ENCODE results near the gene SIDT2. TPM values are rescaled to one million over a fixed set of nuclear protein-coding genes. Genes with fewer than 3 reads are reported as not detected.

SIDT2 gene
- total and polyA plus RNA-seq, 2 of the 8 experiments (the other 6 are each of a cell fraction or from before 2014, with no cell fraction given), result 18.5 to 21.1 TPM

DNA sequence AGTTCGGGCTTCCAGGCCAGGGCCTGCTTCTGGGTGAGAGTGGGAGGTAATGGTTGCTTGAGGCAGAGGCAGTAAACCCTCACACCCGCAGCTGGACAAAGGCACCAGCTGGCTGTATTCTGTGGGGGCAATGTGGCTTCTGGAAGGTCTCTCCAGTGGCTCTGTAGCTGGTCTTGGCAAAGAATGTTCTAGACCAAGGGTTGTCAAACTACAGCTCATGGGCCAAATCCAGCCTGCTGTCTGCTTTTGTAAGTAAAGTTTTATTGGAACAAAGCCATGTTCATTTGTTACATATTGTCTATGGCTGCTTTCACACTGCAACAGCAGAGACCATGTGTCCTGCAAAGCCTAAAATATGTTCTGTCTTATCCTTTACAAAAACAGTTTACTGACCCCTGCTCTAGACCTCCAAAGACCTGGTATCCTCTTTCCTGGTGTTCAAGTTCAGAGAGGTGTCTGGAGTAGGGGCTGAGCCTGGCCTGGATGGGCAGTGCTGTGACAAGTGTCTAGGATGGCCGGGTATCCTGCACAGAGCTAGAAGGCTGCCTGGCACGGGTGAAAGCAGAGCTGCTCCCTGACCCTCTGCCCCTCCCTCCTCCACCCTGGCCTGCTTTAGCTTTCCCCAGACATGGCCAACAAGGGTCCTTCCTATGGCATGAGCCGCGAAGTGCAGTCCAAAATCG, 24.0 kb downstream of the SIDT2 start (continued):
- TF ChIP-seq RXRA (IDR thresholded peaks at IDR 0.05; ENCODE audit: insufficient read depth, low read depth, low read length), result no peak

All from H1 (cell line).